Uterus (tissue), 4 donors: ENCODE measurements around the gene CCDC78. TPM values are rescaled to one million over a fixed set of nuclear protein-coding genes. Genes with fewer than 3 reads are reported as not detected.

Source experiments
- DNase-seq, 2 donors: peaks; one replicate each; pipeline ENCODE4 v3.0.0-alpha.2; 2019 to 2020
- H3K27ac ChIP-seq, 2 donors: fragments of 200-600 bp; sonication (generic); 1 replicate in 1 of 2; 2 replicates in 1 of 2; pipeline ENCODE4 v1.5.1; 2016 to 2018
- H3K27me3 ChIP-seq, 2 donors: fragments of 200-600 bp; sonication (generic); one replicate each; pipeline ENCODE4 v1.5.1; 2018 to 2019; ENCODE audit warnings: control low read depth in 1 of 2
- H3K36me3 ChIP-seq, 2 donors: fragments of 200-600 bp; sonication (generic); one replicate each; pipeline ENCODE4 v1.5.1; 2019; ENCODE audit warnings: control low read depth in 1 of 2
- H3K4me1 ChIP-seq, 2 donors: fragments of 200-600 bp; sonication (generic); one replicate each; pipeline ENCODE4 v1.5.1; 2018 to 2019; ENCODE audit warnings: control low read depth in 1 of 2
- H3K4me3 ChIP-seq, 2 donors: fragments of 200-600 bp; sonication (generic); 1 replicate in 1 of 2; 2 replicates in 1 of 2; pipeline ENCODE4 v1.5.1; 2018 to 2019; ENCODE audit warnings: mild to moderate bottlenecking in 1 of 2
- H3K9me3 ChIP-seq, 2 donors: fragments of 200-600 bp; sonication (generic); one replicate each; pipeline ENCODE4 v1.5.1; 2019; ENCODE audit warnings: control low read depth in 1 of 2
- CTCF ChIP-seq, 4 experiments: fragments of 200-600 bp in 2 of 4; fragments of 450-650 bp in 2 of 4; sonication (generic) in 2 of 4; IDR thresholded peaks; one replicate each; pipeline ENCODE4 v1.5.1; 2016 to 2019; ENCODE audit warnings: antibody characterized with exemption in 4 of 4, mild to moderate bottlenecking in 2 of 4, moderate library complexity in 1 of 4
- POLR2A ChIP-seq, 2 donors: fragments of 450-650 bp; IDR thresholded peaks; one replicate each; pipeline ENCODE4 v1.6.1; 2016; ENCODE audit warnings: antibody characterized with exemption in 2 of 2, mild to moderate bottlenecking in 1 of 2, moderate library complexity in 1 of 2
- intact Hi-C: fragments of 100-400 bp; cut with DNase I; formaldehyde crosslinking; loops from one replicate; pipeline ENCODE4 v1.15.1; 2023; ENCODE audit warnings: low total_unique reads
- total RNA-seq, 4 donors: library from RNA; depleted of rRNA in 3 of 4; stranded (reverse); fragments of >200 nt in 3 of 4; gene quantifications; one replicate each; pipeline versions ENCODE4 v1.1.0 to v1.2.4, GENCODE V29; 2014 to 2023
- donor health status: DM: yes; HTN: yes; CAD: no.

The CCDC78 gene
- total RNA-seq, 4 donors from 2014 or later: 1.3 to 5.3 (median 2.3) TPM; not detected in 1

GRCh38 chr16:751152-752006, 25.1 kb upstream of the CCDC78 start:
- H3K4me3 ChIP-seq: no peak overlapping the region
- H3K4me1 ChIP-seq: no peaks in the 10 kb centered on the region
- no peaks in the 10 kb centered on the region for H3K27me3 ChIP-seq
- H3K9me3 ChIP-seq: no peaks in the 10 kb centered on the region
- no peak for TF ChIP-seq CTCF (IDR thresholded peaks at IDR 0.05)
- TF ChIP-seq POLR2A (IDR thresholded peaks at IDR 0.05): no peak
- intact Hi-C loops: no loop called here
- no peak for DNase-seq
- H3K36me3 ChIP-seq: no peaks in the 10 kb centered on the region
- H3K27ac ChIP-seq: no peak overlapping the region

GRCh38 chr16:750485-750884, 24.2 kb upstream of the CCDC78 start:
- intact Hi-C loops: no loop called here
- H3K4me1 ChIP-seq: no peaks in the 10 kb centered on the region
- no peak overlapping the region for H3K27ac ChIP-seq

DNA sequence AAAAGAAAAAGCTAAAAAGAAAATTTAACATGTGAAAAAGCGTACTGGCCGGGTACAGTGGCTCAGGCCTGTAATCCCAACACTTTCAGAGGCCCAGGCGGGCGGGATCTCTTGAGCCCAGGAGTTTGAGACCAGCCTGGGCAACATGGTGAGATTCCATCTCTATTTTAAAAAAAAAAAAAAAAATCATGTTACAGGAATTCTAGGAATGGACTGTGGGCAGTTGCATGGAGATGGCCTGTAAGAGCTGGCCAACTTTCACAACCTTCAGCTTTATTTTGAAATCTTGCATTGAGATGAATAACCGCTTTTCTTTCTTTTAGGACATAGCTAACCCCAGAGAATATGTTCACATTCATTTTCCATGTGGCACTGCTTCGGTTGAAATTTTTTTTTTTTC, 22.8 kb upstream of the CCDC78 start:
- intact Hi-C loops: no loop called here
- no peaks in the 10 kb centered on the region for H3K27me3 ChIP-seq
- no peak for TF ChIP-seq POLR2A (IDR thresholded peaks at IDR 0.05)
- no peak for TF ChIP-seq CTCF (IDR thresholded peaks at IDR 0.05)

More at GRCh38 chr16:750485-750884, 24.2 kb upstream of the CCDC78 start:
- no peaks in the 10 kb centered on the region for H3K9me3 ChIP-seq
- no peaks in the 10 kb centered on the region for H3K27me3 ChIP-seq
- no peak for TF ChIP-seq POLR2A (IDR thresholded peaks at IDR 0.05)
- no peak for TF ChIP-seq CTCF (IDR thresholded peaks at IDR 0.05)
- DNase-seq: no peak
- H3K4me3 ChIP-seq: no peak overlapping the region
- H3K36me3 ChIP-seq: no peaks in the 10 kb centered on the region

GRCh38 chr16:747978-748746, 21.9 kb upstream of the CCDC78 start:
- no peaks in the 10 kb centered on the region for H3K4me1 ChIP-seq
- no peaks in the 10 kb centered on the region for H3K36me3 ChIP-seq
- no peaks in the 10 kb centered on the region for H3K9me3 ChIP-seq
- intact Hi-C loops: no loop called here
- no peak for DNase-seq
- no peak overlapping the region for H3K27ac ChIP-seq
- H3K27me3 ChIP-seq: no peaks in the 10 kb centered on the region
- H3K4me3 ChIP-seq: no peak overlapping the region
- TF ChIP-seq CTCF (IDR thresholded peaks at IDR 0.05) (no peak), POLR2A (IDR thresholded peaks at IDR 0.05) (no peak)

More for the DNA sequence above, 22.8 kb upstream of the CCDC78 start:
- Histone ChIP-seq H3K4me3 (no peak overlapping the region), H3K4me1 (no peaks in the 10 kb centered on the region), H3K27ac (no peak overlapping the region), H3K36me3 (no peaks in the 10 kb centered on the region), H3K9me3 (no peaks in the 10 kb centered on the region)
- no peak for DNase-seq

- H3K4me3 ChIP-seq: no peak overlapping the region
- H3K27ac ChIP-seq: no peak overlapping the region
- no peaks in the 10 kb centered on the region for H3K36me3 ChIP-seq
- no peak for DNase-seq
- no peaks in the 10 kb centered on the region for H3K27me3 ChIP-seq
- no peaks in the 10 kb centered on the region for H3K9me3 ChIP-seq
- intact Hi-C loops: no loop called here
- TF ChIP-seq POLR2A (IDR thresholded peaks at IDR 0.05) (no peak), CTCF (IDR thresholded peaks at IDR 0.05) (no peak)
- H3K4me1 ChIP-seq: no peaks in the 10 kb centered on the region
Measured at GRCh38 chr16:746637-747036, 20.4 kb upstream of the CCDC78 start.
